HCT116 (cell line): ENCODE results near the gene REG1B. TPM values are rescaled to one million over a fixed set of nuclear protein-coding genes. Genes with fewer than 3 reads are reported as not detected.

Experiments
- ATAC-seq: fragments of 200-7000 bp; cut with Tn5 transposase; 2 replicates; pipeline ENCODE4 v1.9.1; 2020; ENCODE audit warnings: mild to moderate bottlenecking, moderate library complexity
- BruUV-seq: library from RNA; stranded (reverse); fragments of 400-500 nt; replicated peaks from 2 replicates; lab custom pipeline; 2021; lab: Mats Ljungman, UMichigan
- CTCF ChIA-PET: fragments of 300-600 bp; sonication (Branson Sonifier 250); formaldehyde crosslinking; loops from one replicate; lab custom pipeline; 2021; ENCODE audit warnings: antibody characterized with exemption; lab: Charles Lee
- POLR2A ChIA-PET: fragments of 300-600, 350-600 bp; sonication (Branson Sonifier 250); formaldehyde crosslinking; loops from one replicate; lab custom pipeline; 2021; ENCODE audit warnings: antibody characterized with exemption; lab: Charles Lee
- RAD21 ChIA-PET, 2 experiments: fragments of 300-600 bp; sonication (Branson Sonifier 250); formaldehyde crosslinking; loops; one replicate each; lab custom pipeline; 2023; ENCODE audit warnings: low total read pairs in 2 of 2; ENCODE audit not compliant: uncharacterized antibody in 2 of 2, unreplicated experiment in 2 of 2, low non-redundant PET in 1 of 2; lab: Charles Lee
- DNase-seq: peaks from one replicate; pipeline ENCODE4 v3.0.0-alpha.2; 2010; ENCODE audit warnings: low read depth, low spot score
- H2AFZ ChIP-seq: fragments of 200-600 bp; shearing (Covaris generic), sonication (generic); 2 replicates; pipeline ENCODE4 v1.6.1; 2017; ENCODE audit warnings: low read depth, mixed run types, mixed read lengths, antibody characterized with exemption, low read length; ENCODE audit not compliant: poor library complexity, severe bottlenecking
- H3K27ac ChIP-seq: 2 replicates; pipeline ENCODE4 v1.5.1; 2012; ENCODE audit warnings: low read depth, low read length
- H3K27me3 ChIP-seq: fragments of 200-600 bp; sonication (generic); 2 replicates; pipeline ENCODE4 v1.6.1; 2016; ENCODE audit warnings: mixed run types, low read length, mixed read lengths; ENCODE audit not compliant: insufficient read depth
- H3K36me3 ChIP-seq, 2 experiments: fragments of 200-500 bp in 1 of 2; fragments of 200-600 bp in 1 of 2; sonication (Bioruptor generic) in 1 of 2; sonication (generic) in 1 of 2; 2 replicates each; pipeline versions ENCODE4 v1.5.1 to v1.6.1; 2014 to 2016; ENCODE audit warnings: low read length in 2 of 2, inconsistent platforms in 1 of 2, mixed read lengths in 1 of 2, mixed run types in 1 of 2; ENCODE audit not compliant: insufficient read depth in 2 of 2, control insufficient read depth in 1 of 2
- H3K4me1 ChIP-seq, 2 experiments: fragments of 200-600 bp in 1 of 2; sonication (generic) in 1 of 2; 2 replicates each; pipeline versions ENCODE4 v1.5.1 to v1.6.1; 2012 to 2017; ENCODE audit warnings: low read length in 2 of 2, inconsistent platforms in 1 of 2, mild to moderate bottlenecking in 1 of 2, mixed read lengths in 1 of 2, mixed run types in 1 of 2, moderate library complexity in 1 of 2; ENCODE audit not compliant: insufficient read depth in 2 of 2, control insufficient read depth in 1 of 2
- H3K4me2 ChIP-seq: fragments of 200-600 bp; sonication (generic); 2 replicates; pipeline ENCODE4 v1.6.1; 2017; ENCODE audit warnings: mixed run types, low read length, mixed read lengths
- H3K4me3 ChIP-seq, 2 experiments: fragments of 200-600 bp in 1 of 2; sonication (generic) in 1 of 2; replicated peaks in 1 of 2; 2 replicates each; pipeline ENCODE4 v1.5.1; 2011 to 2016; ENCODE audit warnings: low read length in 2 of 2, control low read depth in 1 of 2, low read depth in 1 of 2, mild to moderate bottlenecking in 1 of 2, mixed read lengths in 1 of 2, mixed run types in 1 of 2
- H3K79me2 ChIP-seq: fragments of 200-600 bp; sonication (generic); 2 replicates; pipeline ENCODE4 v1.6.1; 2017; ENCODE audit warnings: mild to moderate bottlenecking, mixed run types, low read length, moderate library complexity, mixed read lengths; ENCODE audit not compliant: insufficient read depth
- H3K9ac ChIP-seq: fragments of 200-600 bp; sonication (generic); 2 replicates; pipeline ENCODE4 v1.6.1; 2016; ENCODE audit warnings: low read length, mixed read lengths
- H3K9me2 ChIP-seq: fragments of 200-600 bp; sonication (generic), shearing (Covaris generic); 2 replicates; pipeline ENCODE4 v1.6.1; 2017; ENCODE audit warnings: mixed run types, mild to moderate bottlenecking, moderate library complexity; ENCODE audit not compliant: insufficient read depth
- H3K9me3 ChIP-seq, 2 experiments: fragments of 200-500 bp in 1 of 2; fragments of 200-600 bp in 1 of 2; sonication (Bioruptor generic) in 1 of 2; sonication (generic) in 1 of 2; 2 replicates each; pipeline ENCODE4 v1.6.1; 2014 to 2017; ENCODE audit warnings: low read length in 2 of 2, mixed read lengths in 2 of 2, inconsistent platforms in 1 of 2, low read depth in 1 of 2, mild to moderate bottlenecking in 1 of 2, mixed run types in 1 of 2, moderate library complexity in 1 of 2; ENCODE audit not compliant: control insufficient read depth in 1 of 2, insufficient read depth in 1 of 2
- H4K20me1 ChIP-seq: fragments of 200-600 bp; sonication (generic), shearing (Covaris generic); 2 replicates; pipeline ENCODE4 v1.6.1; 2017; ENCODE audit warnings: mixed run types, mild to moderate bottlenecking, moderate library complexity; ENCODE audit not compliant: insufficient read depth
- CBX3 ChIP-seq: IDR thresholded peaks from 2 replicates; pipeline ENCODE4 v1.6.1; 2012; ENCODE audit warnings: low read depth
- ELF1 ChIP-seq: IDR thresholded peaks from 2 replicates; pipeline ENCODE4 v1.6.1; 2012; ENCODE audit warnings: low read depth, borderline replicate concordance
- EZH2 ChIP-seq: fragments of 200-600 bp; sonication (generic); IDR thresholded peaks from 2 replicates; pipeline ENCODE4 v1.6.1; 2017; ENCODE audit warnings: antibody characterized with exemption, mixed run types
- EZH2phosphoT487 ChIP-seq: fragments of 200-600 bp; IDR thresholded peaks from 2 replicates; pipeline ENCODE4 v1.6.1; 2018; ENCODE audit warnings: antibody characterized with exemption, borderline replicate concordance
- JUND ChIP-seq: IDR thresholded peaks from 2 replicates; pipeline ENCODE4 v1.6.1; 2012
- POLR2AphosphoS5 ChIP-seq: IDR thresholded peaks from 2 replicates; pipeline ENCODE4 v1.6.1; 2011; ENCODE audit warnings: mild to moderate bottlenecking, low read depth, low read length, moderate library complexity
- SRF ChIP-seq: IDR thresholded peaks from 2 replicates; pipeline ENCODE4 v1.6.1; 2012; ENCODE audit warnings: low read depth
- TCF7L2 ChIP-seq: IDR thresholded peaks from 2 replicates; pipeline ENCODE4 v1.7.0; 2011; ENCODE audit warnings: borderline replicate concordance, inconsistent platforms; ENCODE audit not compliant: insufficient read depth, insufficient read length; ENCODE audit errors: extremely low read depth
- intact Hi-C: fragments of 100-400 bp; cut with micrococcal nuclease; formaldehyde crosslinking; loops from 2 replicates; pipeline ENCODE4 v1.10.0; 2022
- total RNA-seq: library from RNA; stranded (reverse); gene quantifications from one replicate; pipeline ENCODE4 v1.2.1, GENCODE V29; 2021; ENCODE audit not compliant: unreplicated experiment
- TF ChIP-seq, protein P1 (sequence below), 3 experiments: fragments of 200-600 bp in 1 of 3; sonication (generic) in 1 of 3; IDR thresholded peaks in 2 of 3; conservative IDR thresholded peaks in 1 of 3; 2 replicates each; pipeline ENCODE4 v1.5.1; 2012 to 2017; ENCODE audit warnings: low read depth in 2 of 3, low read length in 2 of 3, antibody characterized with exemption in 1 of 3, borderline replicate concordance in 1 of 3, control low read depth in 1 of 3, mild to moderate bottlenecking in 1 of 3, mixed read lengths in 1 of 3, mixed run types in 1 of 3, moderate library complexity in 1 of 3; ENCODE audit not compliant: insufficient read depth in 1 of 3

The REG1B gene
- total RNA-seq, 1 experiment from 2014 or later: 4.2 TPM

GRCh38 chr2:79122676-79123075, 34.9 kb upstream of the REG1B start:
- Histone ChIP-seq H3K9ac (no peak overlapping the region), H3K27ac (no peak overlapping the region), H3K4me1 (no peaks in the 10 kb centered on the region), H3K36me3 (no peaks in the 10 kb centered on the region), H3K79me2 (no peaks in the 10 kb centered on the region), H4K20me1 (no peaks in the 10 kb centered on the region), H3K27me3 (no peaks in the 10 kb centered on the region), H3K4me3 (no peak overlapping the region), H3K9me3 (peaks cover 0 to 26% of the 10 kb centered on the region in 2 experiments; a peak in 2 of 4 replicates), H3K9me2 (no peaks in the 10 kb centered on the region), H3K4me2 (no peak overlapping the region), H2AFZ (no peak overlapping the region)
- ChIA-PET CTCF (no interaction called here), POLR2A (no interaction called here), RAD21 (no interaction called here)
- DNase-seq (no peak), ATAC-seq (no peak)
- intact Hi-C loops: no loop called here
- TF ChIP-seq JUND: no peak
- TF ChIP-seq CBX3: no peak
- TF ChIP-seq SRF: no peak
- no peak for TF ChIP-seq ELF1
- TF ChIP-seq, protein P1, sequence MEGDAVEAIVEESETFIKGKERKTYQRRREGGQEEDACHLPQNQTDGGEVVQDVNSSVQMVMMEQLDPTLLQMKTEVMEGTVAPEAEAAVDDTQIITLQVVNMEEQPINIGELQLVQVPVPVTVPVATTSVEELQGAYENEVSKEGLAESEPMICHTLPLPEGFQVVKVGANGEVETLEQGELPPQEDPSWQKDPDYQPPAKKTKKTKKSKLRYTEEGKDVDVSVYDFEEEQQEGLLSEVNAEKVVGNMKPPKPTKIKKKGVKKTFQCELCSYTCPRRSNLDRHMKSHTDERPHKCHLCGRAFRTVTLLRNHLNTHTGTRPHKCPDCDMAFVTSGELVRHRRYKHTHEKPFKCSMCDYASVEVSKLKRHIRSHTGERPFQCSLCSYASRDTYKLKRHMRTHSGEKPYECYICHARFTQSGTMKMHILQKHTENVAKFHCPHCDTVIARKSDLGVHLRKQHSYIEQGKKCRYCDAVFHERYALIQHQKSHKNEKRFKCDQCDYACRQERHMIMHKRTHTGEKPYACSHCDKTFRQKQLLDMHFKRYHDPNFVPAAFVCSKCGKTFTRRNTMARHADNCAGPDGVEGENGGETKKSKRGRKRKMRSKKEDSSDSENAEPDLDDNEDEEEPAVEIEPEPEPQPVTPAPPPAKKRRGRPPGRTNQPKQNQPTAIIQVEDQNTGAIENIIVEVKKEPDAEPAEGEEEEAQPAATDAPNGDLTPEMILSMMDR (IDR thresholded peaks at IDR 0.05 in 2 of 3, conservative IDR thresholded peaks at IDR 0.05 in 1 of 3; ENCODE audit: borderline replicate concordance in 1 of 3, insufficient read depth in 1 of 3, low read depth in 2 of 3, low read length in 2 of 3): no peak
- no peak for TF ChIP-seq EZH2phosphoT487
- TF ChIP-seq POLR2AphosphoS5: no peak
- TF ChIP-seq EZH2: no peak
- TF ChIP-seq TCF7L2: no peak
- no TSS peak for BruUV-seq
